Stimulated activated CD8-positive, alpha-beta memory T cell treated with anti-CD3 and anti-CD28 coated beads, Interleukin-15, amount 100 ng/mL, for 24 hours (primary cell): ENCODE data around the gene DGAT2.
A peak's percentile ranks its signal among the peaks of the same experiment; 100 is the strongest.

Experiments used
- DNase-seq: peaks from one replicate; pipeline ENCODE4 v3.0.0-alpha.2; 2020; ENCODE audit warnings: low read depth

Gene DGAT2

DNA sequence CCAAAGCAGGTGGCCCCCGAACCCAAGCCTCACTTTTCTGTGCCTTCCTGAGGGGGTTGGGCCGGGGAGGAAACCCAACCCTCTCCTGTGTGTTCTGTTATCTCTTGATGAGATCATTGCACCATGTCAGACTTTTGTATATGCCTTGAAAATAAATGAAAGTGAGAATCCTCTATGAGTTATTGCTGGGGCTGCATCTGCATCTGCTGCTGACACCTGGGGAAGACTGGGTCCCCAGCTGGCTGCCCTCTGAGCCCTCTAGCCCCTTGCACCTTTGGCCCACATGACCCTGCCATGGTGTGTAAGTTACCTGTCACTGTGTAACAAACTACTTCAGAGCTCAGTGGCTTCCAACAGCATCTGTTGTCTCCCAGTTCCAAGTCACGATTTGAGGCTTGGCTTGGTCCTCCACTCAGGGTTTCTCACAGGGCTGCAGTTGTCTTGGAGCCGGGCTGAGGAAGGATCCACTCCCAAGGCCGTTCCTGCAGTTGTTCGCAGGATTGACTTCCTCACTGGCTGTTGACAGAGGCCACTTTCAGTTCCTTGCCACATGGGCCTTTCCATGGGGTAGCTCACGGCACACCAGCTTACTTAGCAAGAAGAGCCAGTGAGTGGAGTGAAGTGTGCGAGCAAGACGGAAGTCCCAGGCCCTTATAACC, 32.9 kb downstream of the DGAT2 start:
- no peak for DNase-seq

DNA sequence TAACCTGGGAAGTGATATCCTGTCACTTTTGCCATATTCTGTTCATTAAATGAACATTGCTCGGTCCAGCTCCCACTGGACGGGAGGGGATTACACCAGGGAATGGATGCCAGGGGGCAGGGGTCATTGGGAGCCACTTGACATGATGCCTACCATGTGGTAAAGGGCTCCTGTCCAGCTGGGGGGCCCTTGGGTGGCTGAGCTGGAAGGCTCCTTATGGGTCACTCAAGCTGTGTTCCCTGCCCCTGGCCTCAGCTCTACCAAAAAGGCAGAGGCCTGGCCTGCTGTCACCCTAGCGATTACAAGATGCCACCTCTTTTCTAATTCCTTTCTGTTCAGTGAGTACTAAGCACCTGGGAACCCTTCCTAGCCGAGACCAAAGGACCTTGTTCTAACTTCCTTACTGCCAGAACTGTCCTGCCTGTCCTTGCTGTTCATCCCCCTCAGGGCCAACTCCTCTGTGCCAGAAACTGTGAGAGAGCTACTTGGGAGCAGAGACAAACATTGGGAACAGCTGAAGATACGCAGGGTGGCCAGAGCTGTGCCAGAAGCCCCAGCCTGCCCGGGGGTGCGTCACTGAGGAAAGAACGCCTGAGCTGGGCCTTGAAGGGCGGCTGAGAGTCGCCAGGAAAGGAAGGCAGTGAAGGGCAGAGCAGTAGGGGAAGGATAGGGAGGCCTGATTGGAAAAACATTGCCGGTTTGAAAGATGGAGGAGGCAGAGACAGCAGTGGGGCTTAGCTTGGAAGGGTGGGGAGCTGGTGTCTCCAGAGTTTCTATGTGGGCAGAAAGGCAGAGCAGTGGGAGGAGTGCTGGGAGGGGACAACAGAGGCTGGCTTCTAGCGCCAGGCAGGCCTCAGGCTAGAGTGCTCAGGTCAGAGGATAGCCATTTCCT, 33.7 kb downstream of the DGAT2 start:
- no peak for DNase-seq

DNA sequence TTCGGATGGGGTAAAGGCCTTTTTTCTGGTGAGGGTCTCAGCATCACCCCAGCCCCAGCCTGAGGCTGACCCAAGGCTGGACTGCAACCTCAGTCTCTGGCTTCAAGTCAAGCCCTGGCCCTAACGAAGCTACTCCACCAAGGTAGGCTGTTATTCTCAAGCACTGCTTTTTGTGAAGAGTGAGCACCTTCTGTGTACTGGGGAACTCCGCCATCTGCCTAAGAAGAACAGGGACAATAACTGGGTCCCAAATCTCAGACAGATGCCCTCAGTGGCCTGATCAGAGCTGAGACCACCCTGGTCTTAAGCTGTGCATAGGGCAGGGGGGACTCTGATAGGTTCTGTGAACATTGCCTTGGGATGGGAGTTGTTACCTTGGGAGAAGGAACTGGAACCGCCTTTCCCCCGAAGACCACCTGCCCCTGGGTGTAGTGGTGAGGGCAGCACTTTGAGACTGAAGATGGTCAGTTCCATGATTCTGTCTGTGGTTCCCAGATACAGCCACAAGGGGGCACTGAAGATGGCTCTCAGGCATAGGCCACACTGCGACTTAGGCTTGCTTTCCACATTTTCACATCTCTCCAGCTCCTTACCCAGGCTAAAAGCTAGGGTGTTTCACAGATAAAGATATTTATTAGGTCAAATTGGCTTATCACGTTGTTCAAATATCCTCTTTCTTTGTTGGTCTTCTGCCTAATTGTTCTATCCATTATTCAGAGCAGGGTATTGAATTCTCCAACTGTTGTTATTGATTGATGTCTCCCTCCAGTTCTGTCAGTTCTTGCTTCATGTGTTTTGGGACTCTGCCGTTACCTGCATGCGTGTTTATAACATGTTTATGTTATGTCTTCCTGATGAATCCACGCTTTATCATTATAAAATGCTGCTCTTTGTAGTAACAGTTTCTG, 34.6 kb downstream of the DGAT2 start:
- DNase-seq = peak; percentile 25

DNA sequence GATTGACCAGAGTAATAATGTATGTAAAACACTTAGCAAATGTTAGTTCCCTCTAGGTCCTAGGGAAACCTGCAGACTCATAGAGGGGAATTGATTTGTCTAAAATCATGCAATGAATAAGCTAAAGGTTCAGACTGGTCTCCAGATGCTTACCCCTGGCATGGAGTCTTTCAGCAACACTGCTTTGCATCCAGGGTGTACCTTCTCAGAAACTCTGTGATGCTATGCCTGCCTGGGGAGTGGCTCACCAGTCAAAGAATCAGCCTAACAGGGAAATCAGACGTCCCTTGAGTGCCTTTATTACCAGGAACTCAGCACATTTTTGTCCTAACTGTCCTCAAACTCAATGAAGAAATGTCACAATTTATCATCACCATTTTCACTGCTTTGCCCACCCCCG, 40.5 kb downstream of the DGAT2 start:
- no peak for DNase-seq

DNA sequence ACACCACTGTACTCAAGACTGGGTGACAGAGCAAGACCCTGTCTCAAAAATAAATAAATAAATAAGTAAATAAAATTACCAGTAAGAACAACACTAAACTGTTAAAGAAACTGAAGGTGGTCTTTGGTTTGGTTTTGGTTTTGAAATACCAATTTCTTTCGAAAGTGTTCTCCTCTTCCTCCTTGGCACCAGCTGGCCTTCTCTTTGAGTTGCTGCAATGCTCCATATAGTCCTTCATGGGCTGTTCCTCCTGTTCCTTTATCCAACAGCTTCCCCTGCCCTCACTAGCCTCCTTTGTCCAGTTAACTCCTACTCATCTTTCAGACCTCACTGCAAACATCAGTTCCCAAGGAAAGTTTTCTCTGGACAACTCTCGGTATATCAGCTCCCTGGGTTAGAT, 41.4 kb downstream of the DGAT2 start:
- no peak for DNase-seq

DNA sequence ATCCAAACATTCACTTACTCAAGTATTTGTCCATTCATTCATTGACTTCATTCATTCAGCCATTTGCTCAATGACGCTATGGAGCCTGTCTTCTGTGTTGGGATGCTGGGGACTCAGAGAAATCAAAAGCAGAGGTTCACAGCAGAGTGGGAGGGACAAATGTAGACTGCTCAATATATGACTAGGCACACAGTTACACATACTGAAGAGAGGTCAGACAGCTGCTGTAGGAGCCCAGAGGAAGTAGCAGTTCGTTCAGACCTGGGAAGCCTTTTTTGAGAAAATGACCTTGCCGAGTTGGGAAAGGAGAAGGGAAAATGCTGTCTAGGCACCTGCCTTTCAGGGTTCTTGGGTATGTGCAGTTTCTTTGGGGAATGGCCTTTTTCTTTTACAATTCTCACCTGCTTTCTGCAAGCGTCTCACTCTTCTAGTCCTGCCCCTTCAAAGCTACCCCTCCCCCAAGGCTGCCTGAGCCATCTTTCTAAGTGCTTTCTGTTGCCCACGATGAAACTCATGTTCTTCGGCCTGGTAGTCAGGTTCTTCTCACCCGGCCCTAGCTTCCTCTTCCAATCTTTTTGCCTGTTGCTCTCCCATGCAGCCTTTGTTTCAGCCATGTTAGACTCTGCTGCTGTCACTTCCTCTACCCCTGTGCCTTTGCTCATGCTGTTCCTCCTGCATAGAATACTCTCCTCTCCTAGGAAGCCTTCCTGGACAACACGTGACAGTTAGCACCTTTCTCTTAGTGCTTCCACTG, 42.2 kb downstream of the DGAT2 start:
- DNase-seq = no peak

DNA sequence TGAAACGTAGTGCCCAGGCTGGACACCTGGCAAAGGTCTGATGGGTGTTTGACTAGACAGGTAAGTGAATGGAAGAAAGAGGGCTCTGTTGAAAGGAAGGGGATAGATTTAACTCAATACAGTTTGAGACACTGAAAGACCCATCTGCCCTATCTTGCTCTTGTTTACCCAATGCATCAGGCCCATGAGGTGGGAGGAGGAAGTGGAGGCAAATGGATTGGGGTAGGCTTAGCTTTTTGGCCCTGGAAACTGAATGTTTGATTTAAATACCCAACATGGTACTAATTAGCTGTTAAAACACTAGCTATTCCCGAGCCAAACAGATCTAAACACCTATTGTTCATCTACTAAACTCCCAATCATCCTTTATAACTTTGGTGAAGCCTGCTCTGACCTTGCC, 42.9 kb downstream of the DGAT2 start:
- DNase-seq = no peak

DNA sequence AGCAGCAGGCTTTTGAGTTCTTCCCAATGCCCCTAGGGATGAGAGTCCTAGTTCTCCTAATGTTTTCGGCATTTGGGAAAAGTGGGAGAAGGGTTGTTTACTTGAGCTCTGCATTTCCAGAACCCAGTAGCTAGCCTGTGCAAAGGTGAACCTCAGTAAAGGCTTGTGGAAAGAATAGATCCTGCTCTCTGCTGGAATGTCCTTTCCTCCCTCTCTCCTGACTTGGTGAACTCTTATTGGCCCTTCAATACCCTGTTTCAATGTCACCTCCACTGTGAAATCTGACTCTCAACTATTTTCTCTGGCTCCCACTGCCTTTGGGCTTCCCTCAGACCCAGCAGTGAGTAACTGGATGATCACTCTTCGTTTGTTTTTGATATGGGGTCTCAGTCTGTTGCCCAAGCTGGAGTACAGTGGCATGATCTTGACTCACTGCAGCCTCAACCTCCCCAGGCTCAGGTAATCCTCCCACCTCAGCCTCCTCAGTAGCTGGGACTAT, 44.0 kb downstream of the DGAT2 start:
- DNase-seq = no peak

DNA sequence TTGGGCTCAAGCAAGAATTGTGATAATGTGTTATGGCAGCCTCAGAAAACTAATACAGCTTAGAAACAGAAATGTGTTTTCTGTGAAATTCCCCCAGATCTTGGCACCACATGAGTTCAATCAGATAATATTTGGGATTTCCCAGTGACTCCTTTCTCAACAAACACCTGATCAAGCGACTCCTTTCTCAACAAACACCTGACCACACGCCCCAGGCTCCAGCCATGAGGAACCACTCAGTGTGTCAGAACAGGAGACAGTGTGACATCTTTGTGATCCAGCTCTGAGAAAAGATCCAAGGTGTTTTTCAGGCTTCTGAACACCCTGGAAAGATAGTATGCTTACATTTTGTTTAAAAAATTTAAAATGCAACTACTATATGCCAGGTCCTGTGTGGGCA, 44.5 kb downstream of the DGAT2 start:
- no peak for DNase-seq

DNA sequence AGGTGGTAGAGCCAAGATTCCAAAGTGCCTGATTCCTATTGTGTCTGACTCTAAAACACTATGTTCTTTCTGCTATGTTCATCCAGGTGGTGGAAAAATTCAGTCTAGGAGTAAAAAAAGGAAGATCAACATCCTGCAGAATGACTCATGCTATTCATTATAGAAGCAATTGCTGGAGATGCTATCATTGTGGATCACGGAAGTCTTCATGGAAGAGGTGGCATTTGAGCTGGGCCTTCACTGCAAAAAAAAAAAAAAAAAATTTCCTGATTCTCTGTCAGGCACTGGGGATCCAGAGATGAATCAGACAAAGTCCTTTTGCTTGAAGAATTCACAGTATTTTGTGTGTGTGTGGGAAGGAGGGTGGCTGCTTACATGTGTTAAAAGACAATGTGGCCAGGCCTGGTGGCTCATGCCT, 45.1 kb downstream of the DGAT2 start:
- no peak for DNase-seq

DNA sequence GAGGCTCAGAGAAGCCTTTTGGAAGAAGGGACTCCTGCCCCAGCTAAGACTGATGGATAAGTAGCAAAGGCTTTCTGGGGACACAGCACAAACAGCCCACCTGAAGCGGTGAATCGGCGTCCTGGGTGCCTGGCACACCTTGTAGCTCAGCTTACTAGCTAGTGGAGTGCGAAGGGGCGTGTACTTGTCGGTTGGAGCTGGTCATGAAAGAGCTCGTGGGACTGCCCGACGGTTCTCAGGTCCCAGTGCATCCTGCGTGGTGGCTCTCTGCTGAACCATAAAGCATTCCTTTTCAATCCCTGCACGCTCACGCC, 45.7 kb downstream of the DGAT2 start:
- no peak for DNase-seq

DNA sequence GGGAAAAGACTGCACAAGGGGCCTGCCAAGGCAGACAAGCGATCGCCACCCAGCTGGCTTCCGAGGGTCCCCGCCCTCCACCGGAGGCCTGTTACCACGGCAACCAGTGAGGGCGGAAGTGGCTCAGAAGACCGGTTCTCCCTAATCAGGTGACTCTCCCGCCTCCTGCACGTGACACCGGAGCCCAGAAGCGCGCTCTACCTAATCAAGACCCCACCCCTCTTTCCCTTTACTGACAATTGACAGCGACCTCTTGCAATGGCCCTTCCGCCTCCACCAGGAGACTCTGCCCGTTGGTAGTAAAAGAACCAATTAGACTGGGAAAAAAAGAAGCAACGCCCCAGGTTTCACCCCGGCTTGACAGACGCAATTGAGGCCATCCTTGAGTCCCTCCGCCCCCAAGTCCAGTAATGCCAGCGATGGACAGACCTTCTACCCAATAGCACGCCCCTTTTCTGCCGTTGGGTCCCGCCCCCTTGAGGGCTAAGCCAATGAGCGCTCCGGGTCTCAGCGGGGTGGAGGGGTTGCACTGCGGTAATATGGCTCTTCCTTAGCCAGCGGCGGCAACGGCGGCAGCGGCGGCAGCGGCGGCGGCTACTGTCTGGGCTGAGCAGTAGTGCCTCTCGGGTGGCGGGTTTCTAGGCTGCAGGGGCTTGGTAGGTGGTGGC, 46.2 kb downstream of the DGAT2 start, which contains the start of gene UVRAG:
UVRAG (plus strand) TSS at position 534 of the 668 bp plus-strand sequence. CDS start 198 bp downstream, outside the sequence.
- DNase-seq = peak; percentile 89

DNA sequence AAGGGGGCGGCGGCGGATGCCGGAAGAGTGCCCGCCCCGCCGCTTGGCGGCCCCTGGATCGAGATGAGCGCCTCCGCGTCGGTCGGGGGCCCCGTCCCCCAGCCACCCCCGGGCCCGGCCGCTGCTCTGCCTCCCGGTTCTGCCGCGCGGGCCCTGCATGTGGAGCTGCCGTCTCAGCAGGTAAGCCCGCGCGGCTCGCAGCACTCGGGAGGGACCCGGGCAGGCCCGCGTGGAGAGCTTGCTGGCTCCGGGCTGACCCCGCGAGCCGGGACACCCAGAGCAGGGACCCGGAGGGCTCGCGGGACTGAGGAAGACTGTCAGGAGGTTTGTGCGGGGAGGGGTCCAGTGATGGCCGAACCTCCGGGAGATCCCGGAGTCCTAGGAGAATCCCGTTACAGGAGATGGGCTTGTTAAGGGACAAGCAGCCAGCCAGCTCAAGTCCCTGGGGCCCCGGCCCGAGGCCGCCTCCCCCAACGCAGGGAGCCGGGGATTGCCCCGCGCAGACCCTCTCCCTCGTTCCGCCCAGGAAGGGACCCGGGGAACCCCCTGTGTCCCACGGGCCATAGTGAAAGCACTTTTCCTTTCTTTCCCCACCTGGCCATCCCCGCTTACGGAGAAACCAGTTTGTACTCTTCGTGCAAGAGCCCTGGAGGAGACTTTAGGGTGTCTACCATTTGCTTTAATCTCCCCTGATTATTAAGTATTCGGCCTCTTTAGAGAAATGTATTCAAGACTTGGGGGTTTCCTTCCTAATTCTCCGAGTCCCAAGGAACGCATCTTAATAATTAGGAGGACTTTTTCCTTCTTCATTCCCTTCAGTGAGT, 47.0 kb downstream of the DGAT2 start:
- DNase-seq = peak; percentile 6

DNA sequence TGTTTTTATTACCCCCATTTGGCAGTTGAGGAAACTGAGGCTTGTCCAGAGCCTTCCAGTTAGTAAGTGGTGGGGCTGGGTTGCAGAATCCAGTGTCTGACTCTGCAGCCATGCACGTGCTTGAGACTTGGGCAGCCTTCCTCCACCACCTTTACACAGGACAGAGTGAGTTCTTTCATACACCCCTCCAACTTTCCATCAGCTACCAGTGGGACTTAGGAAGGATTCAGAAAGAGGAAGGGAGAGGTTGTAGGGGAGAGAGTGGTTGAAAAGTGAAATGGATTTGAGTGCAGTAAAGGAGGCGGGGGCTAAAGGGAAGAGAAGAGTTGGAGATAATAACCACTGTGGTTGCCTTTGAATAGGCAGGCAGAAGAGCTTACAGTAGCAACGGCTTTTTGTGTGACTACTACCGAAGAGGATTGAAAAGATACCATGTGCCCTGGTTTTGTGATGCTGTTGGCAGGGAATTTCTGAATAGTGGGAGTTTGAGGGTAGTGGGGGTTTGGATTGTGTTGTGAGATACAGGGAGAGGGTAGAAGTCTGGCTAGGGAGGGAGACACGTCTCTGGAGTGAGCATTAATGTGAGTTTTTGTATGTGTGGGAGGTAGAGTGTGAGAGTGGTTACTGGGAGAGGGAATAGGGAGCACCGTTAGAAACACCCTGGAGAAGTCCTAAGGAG, 48.1 kb downstream of the DGAT2 start:
- DNase-seq = no peak

DNA sequence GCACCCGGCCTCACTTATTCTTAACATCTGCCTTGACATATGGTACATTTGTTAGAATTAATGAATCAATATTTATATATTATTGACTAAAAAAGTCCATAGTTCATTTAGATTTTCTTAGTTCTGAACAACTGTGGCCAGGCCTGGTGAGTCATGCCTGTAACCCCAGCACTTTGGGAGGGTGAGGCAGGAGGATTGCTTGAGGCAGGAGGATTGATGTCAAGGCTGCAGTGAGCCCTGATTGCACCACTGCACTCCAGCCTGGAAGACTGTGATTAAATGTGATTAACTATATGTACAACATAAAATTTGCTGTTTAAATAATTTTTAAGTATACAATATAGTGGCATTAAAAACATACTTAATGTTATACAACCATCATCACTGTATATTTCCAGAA, 52.1 kb downstream of the DGAT2 start:
- DNase-seq = no peak

DNA sequence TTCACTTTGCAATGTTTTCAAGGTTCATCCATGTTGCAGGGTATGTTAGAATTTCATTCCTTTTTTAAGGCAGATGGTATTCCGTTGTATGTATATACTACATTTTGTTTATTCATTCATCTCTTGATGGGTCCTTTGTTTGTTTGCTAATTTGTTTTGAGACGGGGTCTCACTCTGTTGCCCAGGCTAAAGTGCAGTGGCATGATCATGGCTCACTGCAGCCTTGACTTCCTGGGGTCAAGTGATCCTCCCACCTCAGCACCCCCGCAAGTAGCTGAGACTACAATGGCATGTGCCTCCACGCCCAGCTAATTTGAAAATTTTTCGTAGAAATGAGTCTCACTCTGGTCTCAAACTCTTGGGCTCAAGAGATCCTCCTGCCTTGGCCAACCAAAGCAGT, 52.6 kb downstream of the DGAT2 start:
- DNase-seq = no peak

DNA sequence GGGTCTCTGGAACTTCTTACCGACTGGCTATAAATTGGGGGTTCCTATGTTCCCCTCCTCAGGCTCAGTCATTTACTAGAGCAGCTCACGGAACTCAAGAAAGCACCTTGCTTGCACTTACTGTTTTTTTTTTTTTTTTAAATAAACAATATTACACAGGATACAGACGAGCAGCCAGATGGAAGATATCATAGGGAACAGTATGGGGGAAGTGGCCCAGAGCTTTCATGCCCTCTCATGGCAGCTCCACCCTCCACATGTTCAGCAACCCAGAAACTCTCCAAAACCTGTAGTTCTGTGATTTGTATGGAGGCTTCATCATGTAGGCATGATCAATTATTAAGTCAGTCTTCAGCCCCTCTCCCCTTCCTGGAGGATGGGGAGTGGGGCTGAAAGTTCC, 54.0 kb downstream of the DGAT2 start:
- DNase-seq = no peak

DNA sequence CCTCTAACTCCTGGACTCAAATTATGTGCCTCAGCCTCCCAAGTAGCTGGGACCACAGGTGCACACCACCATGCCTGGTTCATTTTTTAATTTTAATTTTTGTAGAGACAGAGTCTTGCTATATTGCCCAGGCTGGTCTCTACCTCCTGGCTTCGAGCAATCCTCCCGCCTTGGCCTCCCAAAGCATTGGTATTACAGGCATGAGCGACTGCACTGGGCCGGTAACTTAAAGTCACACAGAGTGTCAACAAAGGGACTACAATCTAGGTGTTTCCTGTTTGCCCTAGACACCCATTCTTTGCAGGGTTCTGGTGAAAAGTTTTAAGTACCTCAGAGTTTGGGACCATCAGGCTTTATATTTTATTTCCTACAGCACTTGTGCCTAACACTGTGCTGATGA, 54.8 kb downstream of the DGAT2 start:
- DNase-seq = no peak

DNA sequence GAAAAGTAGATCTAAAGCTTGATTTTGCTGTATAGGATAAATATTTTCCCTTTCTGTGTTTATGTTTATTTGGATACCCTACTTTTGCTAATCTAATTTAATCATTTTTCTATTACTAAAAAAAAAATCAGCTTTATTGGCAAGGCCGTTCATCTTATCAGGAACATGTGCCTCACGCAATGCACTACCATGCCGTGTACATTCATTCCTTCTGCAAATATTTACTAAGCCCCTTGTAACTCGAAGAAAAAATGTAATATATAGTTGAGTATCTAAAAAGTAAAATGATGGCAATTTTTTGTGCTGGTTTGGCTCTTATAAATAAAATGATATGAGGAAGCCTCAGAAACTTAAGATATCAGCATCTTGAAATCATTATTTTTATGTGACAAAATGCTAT, 55.4 kb downstream of the DGAT2 start:
- DNase-seq = no peak
